ENCODE results near the gene TMEM69. TPM values are rescaled to one million over a fixed set of nuclear protein-coding genes. Genes with fewer than 3 reads are reported as not detected.

The TMEM69 gene
- total and polyA plus RNA-seq, 2 of the 8 experiments (the other 6 are each of a cell fraction or from before 2014, with no cell fraction given), result 39.0 to 123 TPM

DNA sequence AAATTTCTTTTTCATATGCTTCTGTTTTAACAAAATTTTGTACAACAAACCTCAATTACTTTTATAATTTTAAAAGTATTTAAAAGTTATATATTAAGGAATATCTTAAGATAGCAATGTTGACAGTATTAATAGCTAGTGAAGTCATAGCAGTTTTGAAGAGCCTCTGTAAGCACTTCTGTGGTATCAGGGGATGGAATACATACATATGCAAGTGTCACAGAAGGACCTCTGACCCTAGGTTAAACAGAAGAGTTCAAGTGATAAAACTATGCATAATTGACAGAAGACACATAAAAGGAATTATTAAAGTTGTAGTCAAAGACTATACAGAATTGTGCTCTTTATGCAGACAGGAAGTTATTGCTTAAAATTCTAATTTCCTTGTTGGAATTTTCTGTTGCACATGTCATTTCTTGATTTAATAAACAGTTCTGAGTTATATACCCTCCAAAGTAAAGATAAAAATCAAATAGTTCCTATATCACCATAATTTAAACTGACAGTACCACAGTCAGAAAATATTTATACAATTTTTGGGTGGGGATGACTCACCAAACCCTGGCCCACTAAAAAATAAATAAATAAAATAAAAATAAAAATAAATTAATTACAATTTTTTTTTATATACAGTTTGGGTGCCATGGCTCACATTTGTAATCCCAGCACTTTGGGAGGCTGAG, 35.4 kb downstream of the TMEM69 start:
- Histone ChIP-seq H3K4ac (replicated peaks; ENCODE audit: insufficient read length, low read depth, low read length) (no peak overlapping the region), H3K4me2 (ENCODE audit: insufficient read depth in 1 of 2, low read depth in 2 of 2, low read length in 2 of 2) (no peak overlapping the region), H3K79me1 (ENCODE audit: low read depth, low read length) (no peaks in the 10 kb centered on the region), H4K20me1 (replicated peaks in 1 of 2; ENCODE audit: control insufficient read depth in 1 of 2, insufficient read depth in 2 of 2, low read length in 2 of 2) (no peaks in the 10 kb centered on the region), H3K27ac (ENCODE audit: low read depth, low read length) (no peak overlapping the region), H3K4me3 (ENCODE audit: extremely low read depth in 1 of 4, insufficient read depth in 2 of 4, low read depth in 3 of 4, low read length in 4 of 4) (no peak overlapping the region), H4K5ac (ENCODE audit: insufficient read length, low read depth, low read length) (no peak overlapping the region), H2BK20ac (ENCODE audit: low read length) (no peak overlapping the region), H3K18ac (ENCODE audit: extremely low read depth, low read length) (no peak overlapping the region), H3K14ac (ENCODE audit: insufficient read length) (no peak overlapping the region), H2AK5ac (ENCODE audit: low read depth, low read length) (no peak overlapping the region), H3K27me3 (replicated peaks in 1 of 4; ENCODE audit: control insufficient read depth in 3 of 4, extremely low read depth in 1 of 4, insufficient read depth in 3 of 4, low read length in 3 of 4) (no peaks in the 10 kb centered on the region), H3K23me2 (ENCODE audit: low read depth, low read length) (no peaks in the 10 kb centered on the region; the same call in 1 of the 2 replicates), H2BK12ac (ENCODE audit: low read depth, low read length) (no peak overlapping the region), H4K8ac (ENCODE audit: extremely low read depth, insufficient read depth, low read length) (no peak overlapping the region), H3K23ac (ENCODE audit: insufficient read length) (no peak overlapping the region), H3K9me3 (ENCODE audit: insufficient read depth in 2 of 2, low read depth in 1 of 2, low read length in 1 of 2) (peaks cover 0 to 3% of the 10 kb centered on the region in 2 experiments; a peak in 1 of 4 replicates), H2BK15ac (ENCODE audit: low read length) (no peak overlapping the region), H3K36me3 (ENCODE audit: control insufficient read depth in 2 of 4, insufficient read depth in 4 of 4, low read length in 3 of 4) (no peaks in the 10 kb centered on the region), H2BK5ac (ENCODE audit: low read depth, low read length) (no peak overlapping the region), H3K9ac (replicated peaks in 1 of 4; ENCODE audit: extremely low read depth in 1 of 4, low read depth in 3 of 4, low read length in 3 of 4) (no peak overlapping the region), H3K4me1 (replicated peaks in 1 of 4; ENCODE audit: control insufficient read depth in 3 of 4, insufficient read depth in 4 of 4, low read length in 3 of 4) (no peaks in the 10 kb centered on the region), H4K91ac (replicated peaks; ENCODE audit: insufficient read length, low read length) (no peak overlapping the region), H2BK120ac (replicated peaks; ENCODE audit: low read depth, low read length) (no peak overlapping the region), H3K56ac (replicated peaks; ENCODE audit: insufficient read length, low read depth, low read length) (no peak overlapping the region), H2AFZ (ENCODE audit: low read length) (no peak overlapping the region), H3K79me2 (ENCODE audit: control insufficient read depth in 1 of 2, insufficient read depth in 2 of 2, low read length in 2 of 2) (no peaks in the 10 kb centered on the region)
- ChIA-PET CTCF (ENCODE audit: partially characterized antibody) (no interaction called here), POLR2A (ENCODE audit: partially characterized antibody) (interaction anchor here (1.0 to 1.2 kb wide), 2 partner anchors 11 to 36 kb away, joined by 3 read pairs; no protein-coding TSS in a partner anchor)
- FAIRE-seq (no peak), DNase-seq (ENCODE audit: low read depth in 1 of 2, low spot score in 2 of 2) (no peak)
- TF ChIP-seq, protein P1, sequence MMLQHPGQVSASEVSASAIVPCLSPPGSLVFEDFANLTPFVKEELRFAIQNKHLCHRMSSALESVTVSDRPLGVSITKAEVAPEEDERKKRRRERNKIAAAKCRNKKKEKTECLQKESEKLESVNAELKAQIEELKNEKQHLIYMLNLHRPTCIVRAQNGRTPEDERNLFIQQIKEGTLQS (IDR thresholded peaks at IDR 0.05; ENCODE audit: insufficient read depth, low read depth, low read length), result no peak
- no peak for TF ChIP-seq BRCA1 (IDR thresholded peaks at IDR 0.05; ENCODE audit: low read depth, low read length)
- no peak for TF ChIP-seq PHF8 (conservative IDR thresholded peaks at IDR 0.05; ENCODE audit: low read depth, low read length)
- no peak for TF ChIP-seq HDAC2 (IDR thresholded peaks at IDR 0.05; ENCODE audit: borderline replicate concordance in 1 of 2, low read depth in 2 of 2, low read length in 2 of 2)
- TF ChIP-seq CEBPB (IDR thresholded peaks at IDR 0.05; ENCODE audit: low read depth, low read length), result no peak
- no peak for TF ChIP-seq BACH1 (IDR thresholded peaks at IDR 0.05; ENCODE audit: low read length)
- TF ChIP-seq CHD1 (IDR thresholded peaks at IDR 0.05; ENCODE audit: low read depth, low read length), result no peak
- no peak for TF ChIP-seq EP300 (IDR thresholded peaks at IDR 0.05; ENCODE audit: borderline replicate concordance in 1 of 2, low read depth in 2 of 2, low read length in 2 of 2)
- TF ChIP-seq, protein P2, sequence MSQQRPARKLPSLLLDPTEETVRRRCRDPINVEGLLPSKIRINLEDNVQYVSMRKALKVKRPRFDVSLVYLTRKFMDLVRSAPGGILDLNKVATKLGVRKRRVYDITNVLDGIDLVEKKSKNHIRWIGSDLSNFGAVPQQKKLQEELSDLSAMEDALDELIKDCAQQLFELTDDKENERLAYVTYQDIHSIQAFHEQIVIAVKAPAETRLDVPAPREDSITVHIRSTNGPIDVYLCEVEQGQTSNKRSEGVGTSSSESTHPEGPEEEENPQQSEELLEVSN (IDR thresholded peaks at IDR 0.05), result no peak
- TF ChIP-seq, protein P3, sequence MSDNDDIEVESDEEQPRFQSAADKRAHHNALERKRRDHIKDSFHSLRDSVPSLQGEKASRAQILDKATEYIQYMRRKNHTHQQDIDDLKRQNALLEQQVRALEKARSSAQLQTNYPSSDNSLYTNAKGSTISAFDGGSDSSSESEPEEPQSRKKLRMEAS (IDR thresholded peaks at IDR 0.05), result no peak
- no peak for TF ChIP-seq TAF1 (IDR thresholded peaks at IDR 0.05; ENCODE audit: low read depth, low read length)
- no peak for TF ChIP-seq CHD2 (IDR thresholded peaks at IDR 0.05; ENCODE audit: low read length)
- TF ChIP-seq TBP (IDR thresholded peaks at IDR 0.05; ENCODE audit: low read depth, low read length), result no peak
